Colonic mucosa (tissue), 4 donors: Measurements from ENCODE around the gene R3HDM2. TPM values are rescaled to one million over a fixed set of nuclear protein-coding genes. Genes with fewer than 3 reads are reported as not detected.
A peak's percentile ranks its signal among the peaks of the same experiment; 100 is the strongest.

Experiments used
- DNase-seq: peaks from one replicate; pipeline ENCODE4 v3.0.0-alpha.2; 2020
- H3K27ac ChIP-seq: fragments of 200-600 bp; one replicate; pipeline ENCODE4 v1.8.0; 2021
- H3K27me3 ChIP-seq: fragments of 200-600 bp; one replicate; pipeline ENCODE4 v1.8.0; 2021
- H3K36me3 ChIP-seq: fragments of 200-600 bp; one replicate; pipeline ENCODE4 v1.8.0; 2021
- H3K4me1 ChIP-seq: fragments of 200-600 bp; one replicate; pipeline ENCODE4 v1.8.0; 2021; ENCODE audit warnings: mild to moderate bottlenecking
- H3K4me3 ChIP-seq: fragments of 200-600 bp; one replicate; pipeline ENCODE4 v1.8.0; 2021
- H3K9ac ChIP-seq, 2 donors: one replicate each; pipeline ENCODE4 v1.7.0; 2013; ENCODE audit warnings: control low read depth in 2 of 2, low read depth in 2 of 2, low read length in 2 of 2
- H3K9me3 ChIP-seq: fragments of 200-600 bp; one replicate; pipeline ENCODE4 v1.8.0; 2021
- CTCF ChIP-seq: fragments of 200-600 bp; IDR thresholded peaks from one replicate; pipeline ENCODE4 v1.8.0; 2022; ENCODE audit warnings: antibody characterized with exemption, mild to moderate bottlenecking
- intact Hi-C: fragments of 100-400 bp; cut with DNase I; formaldehyde crosslinking; loops from one replicate; pipeline ENCODE4 v1.14.1; 2022
- total RNA-seq, 2 donors: library from RNA; stranded (reverse); fragmentation: NEBNext Ultra II Directional in 1 of 2; extraction: Animal tissue kit (Norgen Biotek cat#: 25700) in 1 of 2; gene quantifications; one replicate each; pipeline ENCODE4 v1.2.1, GENCODE V29; 2021
- donor health status: healthy.
- donor health status: DM: no; HTN: no; CAD: no.
- donor health status: DM: no; HTN: no; CAD: no.

The R3HDM2 gene
- total RNA-seq, 2 donors from 2014 or later: 41.0 to 60.4 TPM

- TF ChIP-seq CTCF: no peak
- no peaks in the 10 kb centered on the region for H3K36me3 ChIP-seq
- peak overlapping the region; percentile 75 to 81 for H3K9ac ChIP-seq
- no peaks in the 10 kb centered on the region for H3K9me3 ChIP-seq
- H3K27me3 ChIP-seq: peaks cover 5% of the 10 kb centered on the region
- peaks cover 7% of the 10 kb centered on the region for H3K4me1 ChIP-seq
- H3K27ac ChIP-seq: peak overlapping the region; percentile 64
- DNase-seq: no peak
- H3K4me3 ChIP-seq: peak overlapping the region; percentile 56
- intact Hi-C loops: no loop called here
Measured at GRCh38 chr12:57458665-57459054, 27.8 kb upstream of the R3HDM2 start.

GRCh38 chr12:57456737-57457490 lies 26.1 kb upstream of the R3HDM2 start:
- peaks cover 7% of the 10 kb centered on the region for H3K4me1 ChIP-seq
- H3K4me3 ChIP-seq: no peak overlapping the region
- no peaks in the 10 kb centered on the region for H3K36me3 ChIP-seq
- no peaks in the 10 kb centered on the region for H3K9me3 ChIP-seq
- no peak overlapping the region for H3K27ac ChIP-seq
- intact Hi-C loops: no loop called here
- H3K9ac ChIP-seq: no peak overlapping the region
- TF ChIP-seq CTCF: no peak
- no peak for DNase-seq
- H3K27me3 ChIP-seq: peaks cover 5% of the 10 kb centered on the region

- intact Hi-C loops: no loop called here
- peak; percentile 52 for DNase-seq
- peaks cover 5% of the 10 kb centered on the region for H3K27me3 ChIP-seq
Measured at GRCh38 chr12:57456145-57456700, 25.4 kb upstream of the R3HDM2 start.

GRCh38 chr12:57455374-57456144 lies 24.7 kb upstream of the R3HDM2 start:
- no peaks in the 10 kb centered on the region for H3K4me1 ChIP-seq
- DNase-seq: no peak
- H3K27me3 ChIP-seq: no peaks in the 10 kb centered on the region
- no peaks in the 10 kb centered on the region for H3K9me3 ChIP-seq
- no peaks in the 10 kb centered on the region for H3K36me3 ChIP-seq
- no peak overlapping the region for H3K9ac ChIP-seq
- no peak overlapping the region for H3K4me3 ChIP-seq
- intact Hi-C loops: no loop called here
- H3K27ac ChIP-seq: no peak overlapping the region
- TF ChIP-seq CTCF: no peak

More at GRCh38 chr12:57456145-57456700, 25.4 kb upstream of the R3HDM2 start:
- H3K4me3 ChIP-seq: no peak overlapping the region
- peak; percentile 39 for TF ChIP-seq CTCF
- no peak overlapping the region for H3K27ac ChIP-seq
- peaks cover 6% of the 10 kb centered on the region for H3K4me1 ChIP-seq
- H3K9ac ChIP-seq: no peak overlapping the region
- H3K36me3 ChIP-seq: no peaks in the 10 kb centered on the region
- H3K9me3 ChIP-seq: no peaks in the 10 kb centered on the region

- Histone ChIP-seq H3K27me3 (no peaks in the 10 kb centered on the region), H3K27ac (no peak within 1 kb of the TSS), H3K4me1 (no peaks in the 10 kb centered on the region), H3K4me3 (no peak within 1 kb of the TSS), H3K9me3 (no peaks in the 10 kb centered on the region), H3K9ac (no peak within 1 kb of the TSS), H3K36me3 (no peaks in the 10 kb centered on the region)
- no peak for DNase-seq
- TF ChIP-seq CTCF: no peak
- intact Hi-C loops: loop anchor here (5.0 kb wide), 1 partner anchor 192 kb away; no protein-coding TSS in a partner anchor
Measured at GRCh38 chr12:57454566-57455373, 23.9 kb upstream of the R3HDM2 start, which contains the start of gene INHBE. Gene INHBE, plus strand, starts transcription at chr12:57455307. Its CDS starts 230 bp downstream, at chr12:57455537.
